ENCODE data around the gene TBC1D22A. TPM values are rescaled to one million over a fixed set of nuclear protein-coding genes. Genes with fewer than 3 reads are reported as not detected.
"Not testable (repeated sequence)": the region's sequence is repeated elsewhere in the genome, so short reads cannot be mapped to it uniquely, and the experiment has no call there.

TBC1D22A gene
- total RNA-seq, 1 donor from 2014 or later, result 28.9 TPM

DNA sequence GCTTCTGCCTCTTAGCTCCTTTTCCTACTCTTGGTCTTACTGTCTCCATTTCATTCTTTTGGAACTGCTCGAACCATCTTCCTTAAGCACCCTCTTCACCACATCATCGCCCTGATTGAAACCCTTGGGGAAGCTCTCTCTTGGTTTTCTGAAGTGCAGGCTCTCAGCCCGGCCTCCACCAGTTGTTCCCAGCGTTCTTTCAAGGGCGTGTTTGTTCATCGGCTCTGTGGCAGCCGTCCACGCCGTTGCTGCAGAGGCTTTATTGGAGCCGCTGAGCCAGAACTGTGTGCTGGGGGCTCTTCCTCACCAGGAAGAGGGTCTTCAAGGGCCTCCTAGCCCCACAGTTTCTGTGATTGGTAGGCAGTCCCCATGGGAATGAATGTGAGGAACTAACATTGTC, 214.1 kb downstream of the TBC1D22A start:
- H3K36me3 Mint-ChIP-seq (ENCODE audit: unreplicated experiment), result peaks cover 37% of the 10 kb centered on the region
- TF ChIP-seq, protein P1, sequence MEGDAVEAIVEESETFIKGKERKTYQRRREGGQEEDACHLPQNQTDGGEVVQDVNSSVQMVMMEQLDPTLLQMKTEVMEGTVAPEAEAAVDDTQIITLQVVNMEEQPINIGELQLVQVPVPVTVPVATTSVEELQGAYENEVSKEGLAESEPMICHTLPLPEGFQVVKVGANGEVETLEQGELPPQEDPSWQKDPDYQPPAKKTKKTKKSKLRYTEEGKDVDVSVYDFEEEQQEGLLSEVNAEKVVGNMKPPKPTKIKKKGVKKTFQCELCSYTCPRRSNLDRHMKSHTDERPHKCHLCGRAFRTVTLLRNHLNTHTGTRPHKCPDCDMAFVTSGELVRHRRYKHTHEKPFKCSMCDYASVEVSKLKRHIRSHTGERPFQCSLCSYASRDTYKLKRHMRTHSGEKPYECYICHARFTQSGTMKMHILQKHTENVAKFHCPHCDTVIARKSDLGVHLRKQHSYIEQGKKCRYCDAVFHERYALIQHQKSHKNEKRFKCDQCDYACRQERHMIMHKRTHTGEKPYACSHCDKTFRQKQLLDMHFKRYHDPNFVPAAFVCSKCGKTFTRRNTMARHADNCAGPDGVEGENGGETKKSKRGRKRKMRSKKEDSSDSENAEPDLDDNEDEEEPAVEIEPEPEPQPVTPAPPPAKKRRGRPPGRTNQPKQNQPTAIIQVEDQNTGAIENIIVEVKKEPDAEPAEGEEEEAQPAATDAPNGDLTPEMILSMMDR (IDR thresholded peaks at IDR 0.05), result no peak
- no peaks in the 10 kb centered on the region for H3K27me3 Mint-ChIP-seq (ENCODE audit: unreplicated experiment)
- H3K4me1 Mint-ChIP-seq (ENCODE audit: unreplicated experiment), result no peaks in the 10 kb centered on the region
- no peak overlapping the region for H3K27ac Mint-ChIP-seq (ENCODE audit: unreplicated experiment)
- H3K9me3 Mint-ChIP-seq (ENCODE audit: unreplicated experiment), result peaks cover 5% of the 10 kb centered on the region
- H3K4me3 Mint-ChIP-seq (ENCODE audit: unreplicated experiment), result no peak overlapping the region
- peak; percentile 49 for DNase-seq (ENCODE audit: extremely low spot score, unreplicated experiment)

DNA sequence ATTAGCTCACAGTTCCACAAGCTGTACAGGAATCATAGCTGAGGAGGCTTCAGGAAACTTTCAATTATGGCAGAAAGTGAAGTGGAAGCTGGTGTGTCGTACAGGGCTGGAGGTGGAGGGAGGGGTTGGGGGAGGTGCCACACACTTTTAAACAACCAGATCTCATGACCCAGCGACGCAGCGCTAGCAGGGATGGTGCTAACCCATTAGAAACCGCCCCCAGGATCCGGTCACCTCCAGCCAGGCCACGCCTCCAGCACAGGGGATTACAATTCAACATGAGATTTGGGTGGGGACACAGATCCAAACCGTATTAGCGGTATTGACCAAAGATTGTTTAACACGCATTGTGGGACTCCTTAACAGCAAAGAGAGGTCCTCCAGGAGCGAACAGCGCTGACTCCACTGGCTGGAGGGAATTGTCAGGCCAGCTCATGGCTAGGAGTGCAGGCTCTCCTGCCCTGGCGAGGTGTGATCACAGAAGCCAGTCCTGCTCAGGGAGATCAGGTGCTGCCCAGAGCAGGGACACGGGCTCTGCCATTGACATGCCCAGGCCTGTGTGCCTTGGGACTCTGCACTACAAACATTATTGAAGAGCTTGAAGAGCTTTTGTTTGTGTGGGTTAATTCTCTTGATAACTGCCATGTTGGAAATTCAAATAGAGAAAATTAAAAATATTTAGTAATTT, 215.3 kb downstream of the TBC1D22A start:
- Mint-ChIP-seq H3K9me3 (ENCODE audit: unreplicated experiment) (peaks cover 5% of the 10 kb centered on the region), H3K4me1 (ENCODE audit: unreplicated experiment) (no peaks in the 10 kb centered on the region), H3K27me3 (ENCODE audit: unreplicated experiment) (no peaks in the 10 kb centered on the region), H3K27ac (ENCODE audit: unreplicated experiment) (no peak overlapping the region), H3K36me3 (ENCODE audit: unreplicated experiment) (peaks cover 37% of the 10 kb centered on the region), H3K4me3 (ENCODE audit: unreplicated experiment) (no peak overlapping the region)
- TF ChIP-seq, protein P1 (IDR thresholded peaks at IDR 0.05), result no peak
- DNase-seq (ENCODE audit: extremely low spot score, unreplicated experiment), result peak; percentile 79

DNA sequence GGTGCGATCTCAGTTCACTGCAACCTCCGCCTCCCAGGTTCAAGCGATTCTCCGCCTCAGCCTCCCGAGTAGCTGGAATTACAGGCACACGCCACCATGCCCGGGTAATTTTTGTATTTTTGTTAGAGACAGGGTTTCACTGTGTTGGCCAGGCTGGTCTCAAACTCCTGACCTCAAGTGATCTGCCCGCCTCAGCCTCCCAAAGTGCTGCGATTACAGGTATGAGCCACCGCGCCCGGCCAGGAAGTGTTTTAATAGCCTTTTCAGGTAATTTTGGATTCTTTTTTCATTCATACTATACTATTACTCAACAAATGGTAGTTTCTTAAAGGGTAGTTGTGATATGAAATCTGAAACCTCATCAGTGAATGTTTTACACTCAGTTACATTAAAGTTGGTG, 216.2 kb downstream of the TBC1D22A start:
- H3K36me3 Mint-ChIP-seq (ENCODE audit: unreplicated experiment), result peaks cover 39% of the 10 kb centered on the region
- not testable (repeated sequence) for H3K4me1 Mint-ChIP-seq (ENCODE audit: unreplicated experiment); H3K4me3 Mint-ChIP-seq (ENCODE audit: unreplicated experiment); H3K27me3 Mint-ChIP-seq (ENCODE audit: unreplicated experiment); H3K27ac Mint-ChIP-seq (ENCODE audit: unreplicated experiment); H3K9me3 Mint-ChIP-seq (ENCODE audit: unreplicated experiment)
- peak; percentile 65 for DNase-seq (ENCODE audit: extremely low spot score, unreplicated experiment)

DNA sequence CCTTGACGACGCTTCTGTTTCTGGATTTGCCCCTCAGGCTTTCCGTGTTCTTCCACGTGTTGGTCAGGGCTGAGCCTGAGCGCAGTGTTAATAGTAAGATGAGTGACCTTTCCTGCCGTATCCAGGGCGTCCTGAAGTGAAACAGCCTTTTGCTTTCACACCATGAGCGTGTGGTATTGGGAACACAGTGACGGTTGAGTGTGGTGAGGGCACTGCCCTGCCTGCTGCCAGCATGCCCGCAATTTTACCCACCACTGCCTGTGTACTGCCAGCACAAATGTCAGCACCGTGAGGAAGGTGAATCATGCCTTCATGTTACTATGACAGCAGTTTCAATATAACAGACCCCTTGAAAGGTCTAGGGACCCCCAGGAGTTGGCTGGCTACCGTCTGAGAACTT, 217.1 kb downstream of the TBC1D22A start:
- Mint-ChIP-seq H3K36me3 (ENCODE audit: unreplicated experiment) (peaks cover 39% of the 10 kb centered on the region), H3K4me3 (ENCODE audit: unreplicated experiment) (no peak overlapping the region), H3K27ac (ENCODE audit: unreplicated experiment) (no peak overlapping the region), H3K27me3 (ENCODE audit: unreplicated experiment) (no peaks in the 10 kb centered on the region), H3K4me1 (ENCODE audit: unreplicated experiment) (peaks cover 4% of the 10 kb centered on the region), H3K9me3 (ENCODE audit: unreplicated experiment) (peaks cover 5% of the 10 kb centered on the region)
- DNase-seq (ENCODE audit: extremely low spot score, unreplicated experiment), result peak; percentile 59
- TF ChIP-seq, protein P1 (IDR thresholded peaks at IDR 0.05), result no peak

DNA sequence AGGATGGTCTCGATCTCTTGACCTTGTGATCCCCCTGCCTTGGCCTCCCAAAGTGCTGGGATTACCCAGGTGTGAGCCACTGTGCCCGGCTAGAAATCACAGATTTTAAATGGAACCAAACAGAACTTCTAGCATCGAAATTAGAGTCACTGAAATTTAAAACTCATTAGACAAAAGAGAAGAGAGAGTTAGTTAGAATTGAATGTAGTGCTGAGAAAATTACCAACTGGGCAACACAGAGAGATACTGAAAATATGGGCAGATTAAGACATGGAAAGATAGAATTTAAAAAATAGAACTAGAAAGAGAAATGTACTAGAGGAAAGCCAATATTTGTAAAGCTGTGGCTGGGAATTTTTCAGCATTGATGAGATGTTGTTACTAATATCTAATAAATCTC, 217.9 kb downstream of the TBC1D22A start:
- TF ChIP-seq, protein P1 (IDR thresholded peaks at IDR 0.05), result no peak
- no peaks in the 10 kb centered on the region for H3K27me3 Mint-ChIP-seq (ENCODE audit: unreplicated experiment)
- DNase-seq (ENCODE audit: extremely low spot score, unreplicated experiment), result no peak
- H3K36me3 Mint-ChIP-seq (ENCODE audit: unreplicated experiment), result peaks cover 35% of the 10 kb centered on the region
- H3K4me1 Mint-ChIP-seq (ENCODE audit: unreplicated experiment), result peaks cover 8% of the 10 kb centered on the region
- H3K27ac Mint-ChIP-seq (ENCODE audit: unreplicated experiment), result no peak overlapping the region
- peaks cover 5% of the 10 kb centered on the region for H3K9me3 Mint-ChIP-seq (ENCODE audit: unreplicated experiment)
- no peak overlapping the region for H3K4me3 Mint-ChIP-seq (ENCODE audit: unreplicated experiment)

All from osteocyte (in vitro differentiated cells).